K562 (cell line): Measurements from ENCODE around the gene MFSD11. TPM values are rescaled to one million over a fixed set of nuclear protein-coding genes. Genes with fewer than 3 reads are reported as not detected.

Source experiments
- CCNT2 ChIP-seq: IDR thresholded peaks from 2 replicates; pipeline ENCODE4 v1.6.1; 2011; ENCODE audit warnings: borderline replicate concordance, low read depth, mild to moderate bottlenecking, moderate library complexity, mixed read lengths, low read length; ENCODE audit not compliant: insufficient read length; ENCODE audit errors: extremely low read depth
- DPF2 ChIP-seq: fragments of 450-650 bp; IDR thresholded peaks from 2 replicates; pipeline ENCODE4 v1.6.1; 2016
- E2F5 ChIP-seq: sonication (generic); formaldehyde crosslinking; IDR thresholded peaks from 2 replicates; pipeline ENCODE4 v1.8.0; 2022; ENCODE audit warnings: mild to moderate bottlenecking, missing genetic modification reagents
- GATAD2B ChIP-seq: fragments of 450-650 bp; IDR thresholded peaks from 2 replicates; pipeline ENCODE4 v1.6.1; 2017; ENCODE audit warnings: mild to moderate bottlenecking, borderline replicate concordance
- HNRNPUL1 ChIP-seq: fragments of 200-400 bp; formaldehyde crosslinking; IDR thresholded peaks from 2 replicates; pipeline ENCODE4 v1.6.1; 2017; ENCODE audit warnings: low read length
- ID3 ChIP-seq, 2 experiments: fragments of 250-450 bp in 1 of 2; fragments of 450-650 bp in 1 of 2; sonication (Bioruptor Pico) in 1 of 2; IDR thresholded peaks; 2 replicates each; pipeline versions ENCODE4 v1.6.1 to v1.8.0; 2016 to 2021; ENCODE audit warnings: mild to moderate bottlenecking in 2 of 2, moderate library complexity in 2 of 2, missing compliant biosample characterization in 1 of 2, missing genetic modification characterization in 1 of 2
- MTF1 ChIP-seq: fragments of 250-450 bp; sonication (Bioruptor Pico); IDR thresholded peaks from 2 replicates; pipeline ENCODE4 v1.9.0; 2021; ENCODE audit warnings: moderate library complexity, mild to moderate bottlenecking, inconsistent platforms, borderline replicate concordance
- MYNN ChIP-seq, 2 experiments: sonication (generic); formaldehyde crosslinking in 1 of 2; IDR thresholded peaks; 2 replicates each; pipeline versions ENCODE4 v1.5.0 to v1.6.1; 2016 to 2020; ENCODE audit warnings: antibody characterized with exemption in 1 of 2, missing genetic modification reagents in 1 of 2
- NR2C1 ChIP-seq, 2 experiments: fragments of 450-650 bp; IDR thresholded peaks; 2 replicates each; pipeline ENCODE4 v1.6.1; 2017; ENCODE audit warnings: mild to moderate bottlenecking in 2 of 2, antibody characterized with exemption in 1 of 2, inconsistent platforms in 1 of 2, missing compliant biosample characterization in 1 of 2, missing genetic modification characterization in 1 of 2
- NR2C2 ChIP-seq, 2 experiments: fragments of 200-800 bp in 1 of 2; sonication (Bioruptor generic) in 1 of 2; sonication (generic) in 1 of 2; formaldehyde crosslinking in 1 of 2; IDR thresholded peaks; 2 replicates each; pipeline versions ENCODE4 v1.6.1 to v1.8.0; 2016 to 2022; ENCODE audit warnings: mild to moderate bottlenecking in 1 of 2, missing compliant biosample characterization in 1 of 2, missing genetic modification characterization in 1 of 2, missing genetic modification reagents in 1 of 2
- NR4A1 ChIP-seq, 2 experiments: fragments of 250-450 bp in 1 of 2; fragments of 450-650 bp in 1 of 2; sonication (Bioruptor Pico) in 1 of 2; IDR thresholded peaks; 2 replicates each; pipeline versions ENCODE4 v1.4.0 to v1.6.1; 2016 to 2020; ENCODE audit warnings: mild to moderate bottlenecking in 2 of 2, missing compliant biosample characterization in 1 of 2, missing genetic modification characterization in 1 of 2, moderate library complexity in 1 of 2
- POLR2H ChIP-seq: IDR thresholded peaks from 2 replicates; pipeline ENCODE4 v1.6.1; 2016; ENCODE audit warnings: missing genetic modification characterization, low read depth, mild to moderate bottlenecking, control low read depth, missing compliant biosample characterization, moderate library complexity
- PREB ChIP-seq: sonication (generic); formaldehyde crosslinking; IDR thresholded peaks from 2 replicates; pipeline ENCODE4 v1.8.1; 2023; ENCODE audit warnings: mild to moderate bottlenecking, missing genetic modification reagents
- TBP ChIP-seq: optimal IDR thresholded peaks from 2 replicates; pipeline ENCODE3; 2011; ENCODE audit warnings: low read depth, low read length, improper control_type of control experiment
- TGIF2 ChIP-seq: sonication (generic); formaldehyde crosslinking; IDR thresholded peaks from 2 replicates; pipeline ENCODE4 v1.8.1; 2022; ENCODE audit warnings: mild to moderate bottlenecking, missing genetic modification reagents, moderate library complexity
- YY1 ChIP-seq, 3 experiments: IDR thresholded peaks; 2 replicates each; pipeline ENCODE4 v1.6.1; 2011; ENCODE audit warnings: low read length in 2 of 3, mild to moderate bottlenecking in 2 of 3, moderate library complexity in 2 of 3, borderline replicate concordance in 1 of 3, control low read depth in 1 of 3, low read depth in 1 of 3; ENCODE audit not compliant: insufficient read depth in 3 of 3, insufficient replicate concordance in 2 of 3, control insufficient read depth in 1 of 3, insufficient read length in 1 of 3; ENCODE audit errors: extremely low read depth in 1 of 3
- ZNF274 ChIP-seq: IDR thresholded peaks from 2 replicates; pipeline ENCODE4 v1.6.1; 2011; ENCODE audit warnings: low read depth, mild to moderate bottlenecking, low read length, moderate library complexity, borderline replicate concordance
- ZNF311 ChIP-seq: fragments of 250-450 bp; sonication (Bioruptor Pico); IDR thresholded peaks from 2 replicates; pipeline ENCODE4 v1.4.0; 2020; ENCODE audit warnings: mild to moderate bottlenecking, moderate library complexity
- ZNF639 ChIP-seq, 2 experiments: fragments of 200-800 bp in 1 of 2; sonication (Bioruptor generic) in 1 of 2; sonication (generic) in 1 of 2; formaldehyde crosslinking in 1 of 2; IDR thresholded peaks in 1 of 2; conservative IDR thresholded peaks in 1 of 2; 2 replicates each; pipeline versions ENCODE4 v1.5.0 to v1.6.1; 2016 to 2020; ENCODE audit warnings: missing compliant biosample characterization in 1 of 2, missing genetic modification characterization in 1 of 2, missing genetic modification reagents in 1 of 2
- ZNF707 ChIP-seq: fragments of 250-450 bp; sonication (Bioruptor Pico); conservative IDR thresholded peaks from 2 replicates; pipeline ENCODE4 v1.8.0; 2022; ENCODE audit warnings: inconsistent platforms, mild to moderate bottlenecking, moderate library complexity
- polyA plus RNA-seq, 8 experiments: library from polyadenylated mRNA; depleted of rRNA in 4 of 8; stranded (reverse) in 5 of 8; unstranded in 3 of 8; fragments of >200 nt; fragmentation: Nextera tagmentation in 2 of 8; fragmentation: Illumina TruSeq in 1 of 8; extraction: Ambion mirVana in 2 of 8; extraction: Trizol in 1 of 8; gene quantifications; 2 replicates each; pipeline versions ENCODE4 v1.2.1 to v1.2.3, GENCODE V29; 2011 to 2014; ENCODE audit warnings: inconsistent platforms in 1 of 8, missing spikeins in 1 of 8
- total RNA-seq, 7 experiments: library from RNA; depleted of rRNA in 6 of 7; stranded (reverse); fragments of >200 nt in 6 of 7; fragmentation: Illumina TruSeq in 2 of 7; extraction: Trizol in 2 of 7; gene quantifications; 2 replicates each; pipeline versions ENCODE4 v1.2.1 to v1.2.3, GENCODE V29; 2011 to 2021; ENCODE audit warnings: low replicate concordance in 1 of 7

MFSD11 gene
- total and polyA plus RNA-seq, 9 of the 15 experiments (the other 6 are each of a cell fraction or from before 2014, with no cell fraction given) = 14.4 to 24.5 (median 19.9) TPM

- TF ChIP-seq YY1 (IDR thresholded peaks at IDR 0.05; ENCODE audit: borderline replicate concordance in 1 of 3, control insufficient read depth in 1 of 3, extremely low read depth in 1 of 3, insufficient read depth in 3 of 3, insufficient read length in 1 of 3, insufficient replicate concordance in 2 of 3, low read depth in 1 of 3, low read length in 2 of 3) (peak; percentile 86 to 98 (median 98)), HNRNPUL1 (no peak), NR4A1 (CRISPR knock-in tag; IDR thresholded peaks at IDR 0.05) (no peak), NR4A1 (tag; IDR thresholded peaks at IDR 0.05) (no peak), CCNT2 (peak; percentile 90), MTF1 (CRISPR knock-in tag) (no peak), ID3 (CRISPR knock-in tag; IDR thresholded peaks at IDR 0.05) (no peak), ID3 (tag; IDR thresholded peaks at IDR 0.05) (peak; percentile 89), ZNF311 (CRISPR knock-in tag) (no peak), E2F5 (CRISPR knock-in tag) (peak; percentile 85; the same call in 1 of the 2 replicates), PREB (CRISPR knock-in tag) (peak; percentile 77; the same call in 1 of the 2 replicates), MYNN (IDR thresholded peaks at IDR 0.05) (peak; percentile 64; the same call in 1 of the 2 replicates), MYNN (CRISPR knock-in tag; IDR thresholded peaks at IDR 0.05) (no peak), ZNF707 (CRISPR knock-in tag) (no peak), NR2C1 (IDR thresholded peaks at IDR 0.05) (peak; percentile 96), NR2C1 (tag; IDR thresholded peaks at IDR 0.05) (peak; percentile 97), TGIF2 (CRISPR knock-in tag) (peak; percentile 96; the same call in 1 of the 2 replicates), DPF2 (no peak), POLR2H (peak; percentile 99), TBP (no peak), GATAD2B (no peak), ZNF639 (CRISPR knock-in tag; conservative IDR thresholded peaks at IDR 0.05 in 1 of 2, IDR thresholded peaks at IDR 0.05 in 1 of 2) (no peak), NR2C2 (CRISPR knock-in tag; IDR thresholded peaks at IDR 0.05) (peak; percentile 91), NR2C2 (tag; IDR thresholded peaks at IDR 0.05) (peak; percentile 99), ZNF274 (no peak)
Measured at GRCh38 chr17:76737082-76737675, 740 bp upstream of the MFSD11 start, which contains the start of gene SRSF2 (continued).
